DMS153 (cell line): ENCODE results near the gene VCL.
"Not testable (repeated sequence)": the region's sequence is repeated elsewhere in the genome, so short reads cannot be mapped to it uniquely, and the experiment has no call there.

Experiments used
- DNase-seq: peaks from one replicate; lab custom pipeline; 2025; lab: John Stamatoyannopoulos, UW

VCL gene

GRCh38 chr10:74006269-74006668 is 8.4 kb downstream of the VCL start:
- no peak for DNase-seq

DNA sequence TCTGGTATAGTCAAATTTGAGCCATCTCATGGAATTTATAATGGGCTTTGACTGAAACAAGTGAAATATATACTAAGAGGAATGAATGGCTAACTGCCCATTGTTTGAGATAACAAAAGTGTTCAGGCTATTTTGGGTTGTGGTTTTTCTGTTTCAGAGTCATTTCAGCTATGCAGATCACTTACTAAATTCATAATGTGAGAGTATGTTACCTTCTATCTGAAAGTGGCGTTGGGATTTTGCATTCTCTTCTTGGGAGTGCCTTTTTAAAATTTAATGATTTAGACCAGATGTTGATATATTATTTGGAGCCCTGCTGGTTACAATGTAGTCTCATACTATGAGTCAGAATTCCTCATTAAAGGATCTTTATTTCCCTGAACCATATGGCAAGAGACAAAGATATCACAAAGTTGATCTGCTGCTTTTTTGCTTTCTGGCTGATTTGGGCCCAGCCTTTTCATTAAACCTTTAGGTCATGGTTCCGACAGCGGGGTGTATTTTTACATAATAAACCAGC is 10.4 kb downstream of the VCL start:
- no peak for DNase-seq

GRCh38 chr10:74011017-74011416 is 13.1 kb downstream of the VCL start:
- DNase-seq = no peak

GRCh38 chr10:74011770-74012169 is 13.9 kb downstream of the VCL start:
- DNase-seq = no peak

DNA sequence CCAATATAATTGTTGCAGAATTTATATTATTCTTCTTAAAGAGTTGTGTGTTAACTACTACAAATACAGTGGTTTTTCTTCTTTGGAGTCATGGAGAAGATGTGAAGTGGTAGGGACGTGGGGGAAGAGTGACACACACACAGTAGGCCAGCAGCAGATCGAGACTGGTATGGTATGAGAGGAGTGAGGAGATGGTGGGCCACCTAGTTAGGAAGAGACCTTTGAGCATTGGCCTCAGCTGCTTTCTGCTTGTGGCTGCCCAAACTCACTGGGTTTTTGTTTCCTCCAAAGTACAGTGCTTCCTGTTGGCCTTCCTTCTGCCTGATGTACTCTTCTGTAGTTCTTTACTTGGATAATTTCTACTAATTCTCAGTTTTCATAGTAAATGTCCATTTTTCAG is 14.6 kb downstream of the VCL start:
- no peak for DNase-seq

DNA sequence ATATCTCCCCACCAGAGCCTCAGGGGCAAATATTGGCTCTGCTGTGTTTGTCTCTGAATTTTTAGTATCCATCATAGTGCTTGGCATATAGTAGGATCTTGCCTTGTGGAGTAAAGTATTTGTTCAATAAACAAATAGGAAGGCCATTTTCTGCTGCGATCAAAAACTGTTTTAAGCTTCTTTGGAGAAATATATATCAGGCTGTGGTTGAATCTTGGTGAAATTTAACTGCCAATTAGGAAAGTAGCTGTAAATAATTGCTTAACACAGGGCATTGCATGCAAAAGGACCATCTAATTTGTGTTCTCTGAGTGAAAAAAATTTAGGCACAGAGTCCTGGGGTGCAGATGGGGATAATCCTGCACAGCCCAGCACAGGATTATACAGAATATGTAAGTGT is 15.1 kb downstream of the VCL start:
- DNase-seq = no peak

DNA sequence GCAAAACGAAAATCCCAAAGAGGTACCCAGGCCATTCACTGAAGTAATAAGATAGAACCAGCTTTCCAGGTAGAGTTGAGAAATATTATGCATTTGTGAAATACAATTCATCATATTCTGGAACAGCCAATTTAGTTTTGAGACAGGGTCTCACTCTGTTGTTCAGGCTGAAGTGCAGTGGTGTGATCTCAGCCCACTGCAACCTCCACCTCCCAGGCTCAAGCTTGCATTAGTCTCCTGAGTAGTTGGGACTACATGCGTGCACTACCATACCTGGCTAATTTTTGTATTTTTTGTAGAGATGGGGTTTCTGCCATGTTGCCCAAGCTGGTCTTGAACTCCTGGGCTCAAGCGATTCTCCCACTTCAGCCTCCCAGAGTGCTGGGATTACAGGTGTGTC is 16.7 kb downstream of the VCL start:
- not testable (repeated sequence) for DNase-seq

- no peak for DNase-seq
Observed at GRCh38 chr10:74018241-74018640, 20.3 kb downstream of the VCL start.

DNA sequence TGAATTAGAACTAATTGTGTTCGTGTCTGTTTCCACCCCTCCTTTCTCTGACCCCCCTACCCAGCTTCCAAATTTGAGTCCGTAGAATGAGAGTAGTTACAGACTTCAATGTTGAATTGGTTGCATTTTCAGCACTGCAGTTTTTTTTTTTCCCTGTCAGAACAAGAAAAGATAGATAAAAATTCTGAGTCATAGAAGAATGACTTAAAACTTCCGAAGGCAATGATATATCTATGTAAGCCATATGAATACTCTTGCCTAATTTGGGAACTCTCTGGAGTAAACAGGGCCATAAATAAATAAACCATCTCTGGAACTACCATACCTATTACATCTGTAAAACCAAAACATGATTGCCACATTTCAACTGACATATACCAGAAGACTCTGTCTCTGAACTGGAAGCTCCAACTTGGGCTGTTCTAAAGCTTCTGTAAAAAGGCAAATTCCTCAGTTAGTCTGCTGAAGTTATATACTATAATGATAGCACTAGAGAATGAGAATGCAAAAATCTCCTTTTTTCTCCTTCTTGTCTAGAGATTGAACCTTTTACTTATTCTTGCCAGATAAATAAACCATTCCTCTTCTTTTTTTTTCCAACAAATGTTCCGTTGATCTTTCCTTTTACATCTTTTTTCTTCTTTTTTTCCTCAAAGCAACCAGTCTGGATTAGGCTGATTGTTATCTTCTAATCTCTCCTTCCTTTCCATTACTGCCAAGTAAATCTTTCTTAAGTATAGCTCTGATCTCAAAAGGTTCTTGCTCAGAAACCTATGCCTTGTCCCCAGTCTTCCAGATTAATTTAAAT is 23.5 kb downstream of the VCL start:
- DNase-seq = no peak

DNA sequence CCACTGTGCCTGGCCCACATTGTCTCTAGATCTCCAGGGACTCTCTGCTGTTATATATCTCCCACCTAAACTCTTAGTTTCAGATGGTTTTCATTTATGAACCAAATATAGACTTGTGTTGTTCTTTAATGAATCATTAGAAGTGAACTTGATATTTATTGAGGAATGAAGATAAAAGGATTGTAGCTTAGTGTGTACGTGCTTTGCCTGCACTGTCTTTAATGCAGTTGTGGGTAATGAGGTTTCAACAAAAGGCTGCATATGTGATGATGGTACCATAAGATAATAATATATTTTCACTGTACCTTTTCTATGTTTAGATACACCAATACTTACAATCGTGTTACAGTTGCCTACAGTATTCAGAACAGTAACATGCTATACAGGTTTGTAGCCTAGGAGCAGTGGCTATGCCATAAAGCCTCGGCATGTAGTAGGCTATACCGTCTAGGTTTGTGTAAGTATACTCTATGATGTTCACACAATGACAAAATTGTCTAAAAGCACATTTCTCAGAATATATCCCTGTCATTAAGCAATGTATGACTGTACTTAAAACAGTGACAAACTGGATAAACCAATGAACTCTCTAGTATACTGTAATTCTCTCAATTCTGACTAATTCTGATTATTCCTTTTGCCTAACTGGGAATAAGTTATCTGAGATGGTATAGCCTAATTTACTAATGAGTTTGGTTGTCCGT is 25.2 kb downstream of the VCL start:
- DNase-seq = no peak

DNA sequence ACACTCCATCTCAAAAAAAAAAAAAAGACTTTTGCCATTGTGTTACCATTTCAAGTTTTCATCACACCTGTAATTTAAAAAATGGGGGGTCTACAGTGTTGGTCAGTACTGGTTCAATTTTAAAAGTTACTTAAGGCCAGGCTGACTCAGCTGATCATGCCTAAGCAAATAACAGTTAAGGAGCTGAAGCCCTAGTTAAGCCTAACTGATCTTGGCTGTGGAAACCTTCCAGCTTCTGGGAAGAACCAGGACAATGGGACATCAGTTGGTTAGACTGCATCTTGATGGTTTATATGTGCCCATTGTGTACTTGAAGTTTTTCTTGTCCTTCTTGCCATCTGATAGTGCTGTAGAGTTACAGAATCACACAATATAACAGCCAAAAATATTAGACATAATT is 26.7 kb downstream of the VCL start:
- DNase-seq = no peak

GRCh38 chr10:74025380-74025978 is 27.6 kb downstream of the VCL start:
- DNase-seq = no peak

GRCh38 chr10:74026428-74027015 is 28.6 kb downstream of the VCL start:
- no peak for DNase-seq

GRCh38 chr10:74027702-74028101 is 29.8 kb downstream of the VCL start:
- no peak for DNase-seq

GRCh38 chr10:74029943-74030342 is 32.0 kb downstream of the VCL start:
- DNase-seq = no peak

- DNase-seq = not testable (repeated sequence)
Observed at GRCh38 chr10:74032208-74032607, 34.3 kb downstream of the VCL start.

DNA sequence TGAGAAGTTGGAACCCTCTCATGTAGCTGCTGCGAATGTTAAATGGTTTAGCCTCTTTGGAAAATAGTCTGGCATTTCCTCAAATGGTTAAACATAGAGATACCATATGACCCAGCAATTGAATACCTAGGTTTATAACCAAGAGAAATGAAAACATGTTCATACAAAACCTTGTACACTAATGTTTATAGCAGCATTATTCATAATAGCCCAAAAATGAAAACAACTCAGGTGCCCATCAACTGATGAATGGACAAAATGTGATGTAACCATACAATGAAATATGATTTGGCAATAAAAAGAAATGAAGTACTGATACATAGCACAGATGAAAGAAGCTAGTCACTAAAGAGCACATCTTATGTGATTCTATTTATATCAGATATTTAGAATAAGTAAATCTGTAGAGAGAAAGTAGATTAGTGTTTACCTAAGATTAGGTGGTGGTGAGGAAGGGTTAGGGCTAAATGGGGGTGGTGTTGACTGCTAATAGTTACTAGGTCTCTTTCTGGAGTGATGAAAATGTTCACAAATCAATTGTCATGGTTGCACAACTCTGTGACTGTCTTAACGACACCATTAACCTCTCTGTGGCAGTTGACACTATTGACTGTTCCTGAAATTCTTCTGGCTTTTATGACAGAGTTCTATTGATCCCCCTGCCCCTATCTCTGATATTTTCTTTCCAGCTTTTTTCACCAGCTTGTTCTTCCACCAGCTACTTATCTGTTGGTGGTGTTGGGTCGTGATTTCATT is 35.2 kb downstream of the VCL start:
- DNase-seq = no peak

DNA sequence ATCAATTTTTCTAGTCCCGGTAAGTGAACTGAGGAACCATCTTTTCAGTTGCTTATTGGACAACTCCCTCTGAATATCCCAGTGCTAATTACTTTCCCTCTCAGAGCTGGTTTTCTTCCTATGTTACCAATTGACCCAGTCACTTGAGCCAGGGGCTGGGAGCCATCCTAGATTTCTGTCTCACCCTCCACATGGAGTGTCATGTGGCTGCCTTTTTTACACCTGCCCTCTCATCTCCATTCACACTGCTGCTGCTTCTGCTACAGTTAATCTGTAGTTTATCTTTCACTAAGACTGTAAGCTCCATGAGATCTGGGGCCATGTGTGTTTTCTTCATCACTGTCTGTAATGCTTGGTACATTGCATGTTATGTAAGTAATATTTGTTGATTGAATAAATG is 35.8 kb downstream of the VCL start:
- DNase-seq = no peak

GRCh38 chr10:74034301-74034700 is 36.4 kb downstream of the VCL start:
- DNase-seq = no peak

- no peak for DNase-seq
Observed at GRCh38 chr10:74035303-74035702, 37.4 kb downstream of the VCL start.

DNA sequence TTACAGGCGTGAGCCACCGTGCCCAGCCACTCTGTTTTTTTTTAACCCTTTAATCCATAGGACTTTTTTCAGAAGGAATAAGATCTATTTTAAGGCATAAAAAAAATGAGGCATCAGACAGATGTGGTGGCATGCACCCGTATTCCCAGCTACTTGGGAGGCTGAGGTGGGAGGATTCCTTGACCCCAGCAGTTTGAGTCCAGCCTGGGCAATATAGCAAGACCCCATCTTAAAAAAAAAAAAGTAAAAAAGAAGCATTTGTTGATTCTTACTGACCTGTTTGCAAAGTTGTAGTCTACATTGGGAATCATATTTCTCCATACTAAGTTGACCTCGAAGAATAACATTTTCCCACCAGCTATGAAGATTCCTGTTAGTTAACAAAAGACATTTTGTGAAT is 38.6 kb downstream of the VCL start:
- DNase-seq = no peak
